Measurements from ENCODE around the gene DCAKD.

The DCAKD gene

DNA sequence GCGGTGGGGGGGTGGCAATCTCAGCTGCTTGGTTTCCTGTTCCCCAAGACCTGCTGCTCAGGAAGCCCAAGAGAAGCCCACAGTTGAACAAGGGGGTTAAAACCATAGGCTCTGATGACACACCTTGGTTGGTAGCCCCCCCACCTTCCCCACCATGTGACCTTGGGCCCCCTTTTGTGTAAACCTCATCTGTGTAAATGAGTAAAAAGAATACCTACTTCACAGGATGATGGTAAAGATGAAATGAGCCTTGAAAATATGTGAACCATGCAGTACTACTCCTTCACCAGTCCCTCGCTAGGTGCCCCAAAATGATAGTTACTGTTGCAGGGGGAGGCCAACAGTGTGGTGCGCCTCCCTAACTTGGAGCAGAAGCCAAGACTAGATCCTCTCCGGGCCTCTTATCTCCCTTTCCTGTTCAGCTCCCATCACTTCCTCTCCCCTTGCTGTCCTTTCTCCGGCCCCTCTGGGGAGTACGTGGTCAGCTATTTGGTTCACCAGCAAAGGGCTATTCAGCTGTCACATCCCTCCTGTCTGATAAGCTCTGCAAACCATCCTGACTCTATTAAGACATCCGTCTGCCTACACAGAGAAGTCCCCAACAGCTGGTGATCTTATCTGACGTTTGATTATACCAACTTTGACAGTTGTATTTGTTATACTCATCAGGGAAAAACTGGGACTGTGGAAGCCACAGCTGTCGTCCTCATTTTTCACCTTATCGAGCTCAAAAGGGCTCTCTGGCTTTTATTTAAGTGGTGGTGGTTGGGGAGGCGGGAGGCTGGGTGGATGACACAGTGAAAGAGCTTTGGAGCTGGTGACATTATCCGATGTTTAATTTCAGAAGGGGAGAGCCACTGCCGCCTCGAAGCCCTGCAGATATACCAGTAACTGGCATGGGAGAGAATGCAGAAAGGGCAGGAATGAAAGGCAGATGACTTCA is 19.9 kb downstream of the DCAKD start:
- DNase-seq (ENCODE audit: low read depth): no peak

DNA sequence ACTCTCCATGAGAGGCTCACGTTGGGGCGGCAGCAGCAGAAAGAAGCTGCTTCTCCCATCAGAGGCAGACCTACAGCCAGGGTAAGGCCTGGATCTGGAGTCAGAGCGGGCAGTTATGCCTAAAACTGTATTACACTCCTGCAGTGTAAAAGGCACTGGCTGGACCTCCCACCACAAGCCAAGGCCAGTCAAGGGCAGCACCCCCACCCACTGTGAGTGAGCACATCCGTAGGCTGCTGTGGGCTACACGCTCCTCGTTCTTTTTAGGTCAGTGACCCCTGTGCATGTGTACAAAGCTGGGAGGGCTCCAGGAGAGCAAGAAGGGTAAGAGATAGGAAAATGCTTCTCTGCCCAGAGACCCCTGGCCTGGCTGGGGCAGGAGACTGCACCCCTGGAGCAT is 20.7 kb downstream of the DCAKD start:
- no peak for DNase-seq (ENCODE audit: low read depth)

DNA sequence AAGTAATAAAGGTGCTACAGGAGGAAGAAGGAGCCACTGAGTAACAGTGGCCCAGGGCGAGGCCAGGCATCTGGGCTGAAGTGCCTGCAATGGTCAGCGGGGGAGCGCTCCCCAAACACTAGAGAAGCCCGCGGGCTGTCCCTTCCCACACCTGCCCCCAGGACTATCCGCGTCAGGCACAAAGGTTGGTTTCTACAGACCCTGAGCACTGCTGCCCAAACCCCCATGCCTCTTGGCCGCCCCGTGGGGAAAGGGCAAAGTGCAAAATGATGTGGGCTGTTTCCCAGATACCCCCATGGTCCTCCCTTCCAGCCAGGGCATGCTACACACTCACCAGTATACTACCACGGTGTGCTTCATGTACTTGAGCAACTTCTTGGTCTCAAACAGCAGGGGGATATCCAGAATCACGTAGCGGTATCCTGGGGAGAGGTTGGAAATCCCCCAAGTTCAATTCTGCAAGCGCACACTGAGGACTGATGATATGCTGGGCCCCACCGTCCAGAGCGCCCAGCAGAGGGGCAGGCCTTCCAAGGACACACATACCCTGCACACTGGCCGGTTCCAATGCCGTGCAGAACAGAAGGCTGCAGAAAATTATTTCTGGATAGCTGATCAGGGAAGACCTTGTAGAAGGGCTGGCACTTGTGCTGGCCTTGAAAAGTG is 21.5 kb downstream of the DCAKD start:
- no peak for DNase-seq (ENCODE audit: low read depth)

DNA sequence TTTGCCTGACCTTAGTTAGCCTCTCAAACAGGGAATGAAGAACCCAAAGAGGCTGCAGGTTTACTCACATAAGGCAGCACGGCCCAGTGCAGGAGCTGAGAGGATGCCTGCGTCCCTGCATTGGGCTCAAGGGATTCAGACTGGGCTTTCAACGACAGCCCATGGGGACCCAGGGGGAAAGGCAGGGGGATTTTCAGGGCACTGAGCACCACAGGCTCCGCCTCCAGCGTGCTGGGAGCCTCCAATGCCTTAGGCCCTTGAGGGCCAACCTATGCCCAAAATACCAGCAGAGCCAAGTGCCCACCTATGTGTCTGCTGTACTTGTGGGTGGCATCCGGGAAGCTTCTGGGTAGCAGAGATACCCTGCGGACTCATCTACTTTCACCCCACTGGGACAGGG is 22.3 kb downstream of the DCAKD start:
- DNase-seq (ENCODE audit: low read depth): no peak

DNA sequence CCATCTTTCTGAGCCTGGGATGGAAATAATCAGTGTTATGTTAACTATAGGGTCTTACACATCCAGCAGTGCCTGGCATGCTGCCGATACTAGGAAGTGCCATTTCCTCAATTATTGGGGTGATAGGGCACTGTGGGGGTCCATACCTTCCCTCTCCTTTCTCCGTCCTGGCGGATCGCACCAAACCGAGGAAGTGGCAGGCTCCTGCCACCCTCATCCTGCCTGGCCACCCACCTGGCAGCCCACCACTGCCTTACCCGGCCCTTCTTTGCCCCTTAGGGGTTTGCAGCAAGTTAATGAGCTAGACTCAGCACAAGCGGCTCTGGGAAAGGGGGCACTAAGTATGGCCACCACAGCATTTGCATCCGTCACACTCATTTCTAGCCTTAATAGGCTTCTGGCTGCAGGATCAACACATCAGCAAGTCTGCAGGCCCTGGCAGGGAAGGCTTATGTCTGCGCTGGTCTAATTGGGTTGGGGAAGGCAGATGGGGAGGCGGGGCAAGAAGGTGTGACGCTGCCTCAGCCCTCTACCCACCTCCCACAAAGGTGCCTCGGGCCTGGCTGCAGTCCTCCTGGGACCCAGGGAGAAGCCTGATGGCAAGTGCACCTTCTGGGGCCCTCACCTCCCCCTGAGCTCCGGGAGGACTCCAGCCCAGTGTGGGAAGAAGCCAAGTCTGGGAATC is 28.6 kb downstream of the DCAKD start:
- DNase-seq (ENCODE audit: low read depth): no peak

DNA sequence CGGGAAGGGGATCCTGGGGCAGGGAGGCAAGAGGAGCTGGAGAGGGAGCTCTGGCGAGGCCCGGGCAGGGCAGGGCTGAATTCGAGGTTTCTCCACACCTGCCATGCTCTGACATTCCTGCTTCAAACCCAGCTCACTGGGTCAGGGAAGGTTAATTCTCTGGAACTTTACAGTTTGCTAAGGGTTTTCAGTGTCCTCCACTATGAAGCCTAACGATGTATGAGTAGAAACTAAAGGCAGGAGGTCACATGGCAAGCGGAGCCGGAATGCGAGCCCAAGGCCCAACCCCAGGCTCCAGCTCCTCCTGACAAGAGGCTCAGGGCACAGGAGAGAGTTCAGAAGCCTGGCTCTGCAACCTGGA is 29.2 kb downstream of the DCAKD start:
- no peak for DNase-seq (ENCODE audit: low read depth)

DNA sequence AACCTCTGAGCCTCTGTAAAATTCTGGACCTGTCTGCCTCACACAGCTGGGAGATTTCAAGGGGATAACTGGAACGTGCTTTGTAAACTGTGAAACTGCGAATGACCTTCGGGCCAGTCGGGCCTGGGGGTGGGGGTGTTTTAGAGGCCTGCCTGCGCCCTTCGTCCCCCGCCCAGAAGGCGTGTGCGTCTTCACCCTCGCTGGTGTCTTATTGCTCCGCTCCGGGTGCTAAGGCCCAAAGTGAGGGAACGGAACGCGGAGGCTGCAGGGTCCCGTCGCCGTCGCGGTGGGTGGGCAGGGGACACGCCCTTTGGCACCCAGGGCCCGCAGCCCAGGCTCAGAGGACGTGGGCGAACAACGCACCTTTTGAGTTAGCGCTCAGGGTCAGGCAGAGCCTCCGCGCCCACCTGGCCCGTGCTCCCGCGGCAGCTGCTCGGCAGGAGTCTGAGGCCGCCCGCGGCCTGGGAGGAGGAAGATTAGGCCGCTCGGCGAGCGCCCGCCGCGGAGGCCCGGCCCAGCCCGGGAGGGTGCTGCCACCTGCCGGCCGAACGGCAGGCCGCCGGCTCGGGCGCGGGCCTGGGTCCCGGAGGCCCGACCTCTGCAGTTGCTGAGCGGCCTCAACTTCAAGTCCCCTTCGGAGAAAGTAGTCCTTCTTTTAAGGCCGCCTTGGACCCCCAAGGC is 29.7 kb downstream of the DCAKD start:
- peak; percentile 45 for DNase-seq (ENCODE audit: low read depth)

DNA sequence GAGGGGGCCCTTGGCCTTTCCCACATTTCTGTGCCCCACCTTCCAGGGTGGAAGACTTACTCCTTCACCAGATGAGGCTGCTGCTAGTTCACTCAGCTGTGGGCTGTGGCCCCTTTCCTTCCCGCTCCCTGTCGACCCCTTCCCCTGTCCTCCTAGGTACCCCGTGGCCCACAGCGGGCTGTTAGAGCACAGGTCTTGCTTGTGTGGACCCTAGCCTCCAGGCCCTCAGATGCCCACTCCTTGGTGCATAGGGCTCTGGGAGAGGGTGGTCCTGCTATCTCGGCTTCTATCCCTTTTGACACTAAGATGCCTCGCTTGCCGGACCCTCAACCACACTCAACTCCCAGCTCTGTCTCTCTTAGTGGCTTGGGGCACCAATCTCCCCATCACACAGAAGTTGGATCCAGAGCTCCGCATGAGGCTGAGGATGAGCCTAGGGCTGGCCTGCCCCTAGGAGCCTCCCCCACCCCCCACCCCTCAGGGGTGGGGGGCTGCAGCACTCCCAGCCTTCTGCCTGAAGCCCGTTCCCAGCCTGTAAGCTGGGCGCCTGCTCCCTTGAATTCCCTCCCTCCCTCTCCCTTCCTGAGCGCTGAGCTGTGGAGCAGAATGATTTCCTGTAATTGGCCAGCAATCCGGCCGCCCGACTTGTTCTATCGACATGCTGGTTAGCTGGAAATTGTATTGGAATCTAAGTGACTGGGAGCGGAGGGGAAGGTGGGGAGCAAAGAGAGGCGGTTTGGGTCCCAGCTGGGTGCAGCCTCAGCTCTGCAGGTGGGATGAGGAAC is 30.9 kb downstream of the DCAKD start:
- DNase-seq (ENCODE audit: low read depth): no peak

DNA sequence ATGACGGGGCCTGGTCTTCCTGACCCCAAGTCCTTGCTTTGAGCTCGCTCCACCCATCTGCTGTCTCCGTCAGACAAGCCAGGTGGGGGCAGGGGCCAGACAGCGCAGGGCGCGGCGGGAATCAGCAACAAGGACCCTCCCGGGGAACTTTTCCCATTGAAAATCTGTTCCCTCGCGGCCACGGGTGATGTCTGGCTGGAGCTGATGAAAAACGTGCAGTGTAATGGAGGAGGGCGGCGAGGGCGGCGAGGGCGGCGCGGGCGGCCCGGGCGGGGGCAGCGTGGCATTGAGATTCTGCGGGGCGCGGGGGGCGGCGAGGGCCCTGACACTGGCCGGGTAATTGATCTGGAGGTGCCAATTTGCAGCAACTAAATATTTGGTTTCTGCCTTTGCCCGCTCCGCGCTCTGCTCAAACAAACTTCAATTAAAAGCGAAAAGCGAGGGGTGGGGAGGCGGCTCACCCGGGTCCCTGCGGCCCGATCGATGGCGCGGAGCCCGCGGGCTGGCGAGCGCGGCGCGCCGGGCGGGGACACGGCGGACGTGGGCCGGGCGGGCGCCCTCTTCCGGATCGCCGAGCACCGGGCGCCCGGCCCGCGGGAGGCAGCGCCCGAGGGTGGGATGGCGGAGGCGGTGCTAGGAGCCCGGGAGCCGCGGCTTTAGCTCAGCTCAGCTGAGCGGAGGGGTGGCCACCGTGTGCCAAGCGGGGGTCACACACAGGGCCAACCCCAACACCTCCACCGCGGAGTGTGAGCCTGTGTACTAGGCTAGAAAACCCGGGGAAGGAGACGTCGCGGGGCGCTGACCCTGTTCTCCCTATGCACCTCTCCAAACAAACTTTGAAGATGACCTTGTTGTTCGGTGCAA is 32.4 kb downstream of the DCAKD start:
- DNase-seq (ENCODE audit: low read depth): no peak

DNA sequence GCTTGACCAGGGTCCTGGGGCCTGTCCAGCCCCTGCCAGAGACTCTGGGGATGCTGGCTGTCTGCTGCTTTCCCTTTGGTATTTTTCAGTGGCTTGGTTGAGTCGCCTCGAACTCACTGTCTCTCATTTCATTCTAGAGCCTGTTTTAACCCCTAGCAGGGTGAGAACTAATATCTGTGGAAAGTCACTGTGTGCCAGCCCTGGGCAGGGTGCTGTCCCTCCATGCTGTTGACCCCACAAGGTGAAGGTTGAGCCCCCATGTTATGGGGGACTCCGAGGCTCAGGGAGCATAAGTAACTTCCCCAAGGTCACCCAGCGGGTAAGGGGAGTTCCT is 33.0 kb downstream of the DCAKD start:
- no peak for DNase-seq (ENCODE audit: low read depth)

DNA sequence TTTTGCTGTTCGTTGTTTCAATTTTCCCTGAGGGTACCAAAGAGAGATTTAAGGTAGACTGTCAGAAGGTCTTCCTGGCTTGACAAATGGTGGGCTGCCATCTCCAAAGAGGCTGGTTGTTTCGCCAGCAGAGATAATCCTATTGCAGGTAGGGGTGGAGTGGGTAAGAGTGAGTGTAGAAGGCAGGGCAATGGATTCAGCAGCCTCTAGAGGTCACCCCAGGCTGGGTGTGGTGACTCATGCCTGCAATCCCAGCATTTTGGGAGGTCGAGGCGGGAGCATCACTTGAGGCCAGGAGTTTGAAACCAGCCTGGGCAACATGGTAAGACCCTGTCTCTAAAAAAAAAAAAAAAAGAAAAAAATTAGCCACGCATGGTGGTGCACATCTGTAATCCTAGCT is 34.6 kb downstream of the DCAKD start:
- DNase-seq (ENCODE audit: low read depth): no peak

DNA sequence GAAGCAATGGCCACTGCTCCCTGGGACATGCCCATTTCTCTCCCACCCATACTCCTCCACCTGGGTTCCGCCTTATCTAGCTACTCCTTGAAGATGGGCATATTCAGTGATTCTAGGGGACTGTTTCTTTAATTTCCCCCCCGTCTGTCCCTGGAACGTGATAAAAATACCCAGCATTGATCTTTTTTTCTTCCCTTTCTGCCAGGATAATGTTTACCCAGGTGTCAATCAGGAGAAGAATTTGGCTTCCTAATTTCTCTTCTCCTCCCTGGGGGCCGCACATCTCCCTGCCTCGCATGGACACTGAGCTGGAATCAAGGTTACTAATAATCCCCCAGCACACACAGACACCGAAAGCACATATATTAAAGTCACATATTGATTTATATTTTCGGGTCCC is 35.2 kb downstream of the DCAKD start:
- no peak for DNase-seq (ENCODE audit: low read depth)

DNA sequence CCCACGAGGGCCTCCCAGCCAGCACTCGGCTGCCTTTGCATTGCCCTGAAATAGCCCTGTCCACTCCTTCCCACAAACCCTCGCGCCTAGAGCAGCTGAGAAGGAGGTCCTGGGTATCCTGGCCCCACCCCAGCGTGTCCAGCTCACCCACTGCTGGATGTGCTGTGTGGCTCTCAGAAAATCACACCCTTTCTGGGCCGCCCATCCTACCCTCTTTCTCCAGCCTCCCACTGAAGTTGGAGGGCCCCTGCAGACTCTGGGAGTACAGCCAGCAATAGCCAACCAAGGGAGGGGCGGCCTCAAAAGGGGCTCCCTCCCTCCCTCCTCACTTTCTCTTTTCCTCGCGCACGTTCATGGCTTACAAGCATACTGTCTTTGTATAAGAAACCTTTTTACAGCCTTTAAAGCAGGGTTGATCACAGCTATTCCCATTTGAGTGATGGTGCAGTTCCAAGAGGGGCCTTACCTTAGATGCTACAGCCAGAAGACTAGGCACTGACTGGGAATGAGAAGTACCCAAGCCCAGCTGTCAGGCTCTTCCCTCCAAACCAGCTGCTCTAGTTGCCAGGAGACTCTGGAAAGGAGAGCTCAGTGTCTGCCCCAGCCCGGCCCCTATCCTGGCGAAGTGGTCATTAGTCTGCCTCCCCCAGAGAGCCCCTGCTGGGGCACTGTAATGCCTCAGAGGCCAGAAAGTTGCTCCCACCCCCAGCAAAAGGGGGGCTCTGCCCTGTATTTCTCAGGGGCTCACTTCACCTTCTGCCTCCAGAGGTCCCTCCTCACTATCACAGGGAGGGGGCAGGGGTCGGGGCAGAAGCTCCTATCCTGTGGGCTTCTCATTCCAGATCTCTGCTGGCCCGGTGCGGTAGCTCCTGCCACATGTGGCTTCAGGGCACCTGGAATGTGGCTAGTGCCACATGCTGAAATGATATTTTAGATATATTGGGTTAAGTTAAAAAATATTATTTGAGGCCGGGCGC is 38.1 kb downstream of the DCAKD start:
- DNase-seq (ENCODE audit: low read depth): no peak

DNA sequence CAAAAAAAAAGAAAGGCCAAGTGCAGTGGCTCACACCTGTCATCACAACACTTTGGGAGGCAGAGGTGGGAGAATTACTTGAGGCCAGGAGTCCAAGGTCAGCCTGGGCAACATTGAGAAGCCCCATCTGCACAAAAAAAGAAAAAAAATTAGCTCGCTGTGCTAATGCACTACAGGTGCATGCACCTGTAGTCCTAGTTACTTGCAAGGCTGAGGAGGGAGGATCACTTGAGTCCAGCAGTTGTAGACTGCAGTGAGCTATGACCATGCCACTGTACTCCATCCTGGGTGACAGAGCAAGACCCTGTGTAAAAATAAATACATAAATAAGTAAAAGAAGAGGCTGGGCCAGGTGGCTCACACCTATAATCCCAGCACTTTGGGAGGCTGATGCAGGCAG is 39.7 kb downstream of the DCAKD start:
- no peak for DNase-seq (ENCODE audit: low read depth)

DNA sequence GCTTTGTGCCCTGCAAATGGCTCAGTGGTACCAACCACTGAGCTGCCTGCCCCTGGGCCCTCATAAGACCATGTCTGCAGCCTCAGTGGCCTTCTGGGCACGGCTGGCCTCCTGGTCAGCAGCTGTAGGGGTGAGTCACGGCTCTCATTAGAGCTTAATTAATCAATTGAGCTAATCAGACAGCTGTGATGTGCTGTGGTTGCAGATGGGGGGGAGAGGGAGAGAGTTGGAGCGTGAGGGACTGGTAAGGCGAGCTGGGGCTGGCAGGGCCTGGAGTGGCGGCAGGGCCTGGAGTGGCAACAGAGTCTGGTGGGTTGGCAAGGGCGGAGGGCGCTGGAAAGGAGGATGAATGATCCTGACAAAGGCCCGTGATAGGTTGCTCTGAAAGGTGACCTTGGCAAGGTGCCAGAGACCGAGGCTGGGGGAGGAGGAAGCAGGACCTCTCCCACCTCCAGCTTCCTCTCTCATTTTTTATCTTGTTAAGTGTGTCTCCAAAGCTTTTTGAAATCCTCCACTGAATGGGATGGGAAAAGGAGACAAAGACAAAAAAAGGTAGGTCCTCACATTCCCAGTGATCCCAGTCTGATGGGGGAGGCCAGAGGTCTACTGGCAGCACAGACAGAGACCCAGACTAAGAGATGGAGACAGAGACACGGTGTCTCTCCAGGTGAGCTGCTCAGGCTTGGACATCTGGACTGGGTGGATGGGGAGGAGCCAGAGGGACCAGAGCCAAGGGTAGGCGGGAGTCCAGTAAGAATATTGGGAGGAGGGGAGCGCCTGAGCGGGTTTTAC is 41.6 kb downstream of the DCAKD start:
- DNase-seq (ENCODE audit: low read depth): peak; percentile 49

DNA sequence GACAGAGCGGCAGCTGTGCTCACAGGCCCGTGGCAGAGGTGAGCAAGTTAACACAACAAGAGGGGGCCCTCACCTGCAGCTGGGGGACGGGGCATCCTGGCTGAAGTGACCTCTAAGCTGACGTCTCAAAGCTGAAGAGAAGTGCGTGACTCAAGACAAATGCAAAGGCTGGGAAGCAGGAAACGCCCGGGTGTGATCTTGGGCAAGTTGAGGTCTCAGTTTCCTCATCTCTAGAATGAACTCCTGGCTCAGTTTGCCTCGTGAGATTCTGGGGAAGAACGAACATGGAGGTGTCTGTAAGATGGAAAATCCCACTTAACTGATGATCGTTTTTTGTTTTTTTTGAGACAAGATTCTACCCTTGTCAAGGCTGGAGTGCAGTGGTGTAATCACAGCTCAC is 43.2 kb downstream of the DCAKD start:
- no peak for DNase-seq (ENCODE audit: low read depth)

DNA sequence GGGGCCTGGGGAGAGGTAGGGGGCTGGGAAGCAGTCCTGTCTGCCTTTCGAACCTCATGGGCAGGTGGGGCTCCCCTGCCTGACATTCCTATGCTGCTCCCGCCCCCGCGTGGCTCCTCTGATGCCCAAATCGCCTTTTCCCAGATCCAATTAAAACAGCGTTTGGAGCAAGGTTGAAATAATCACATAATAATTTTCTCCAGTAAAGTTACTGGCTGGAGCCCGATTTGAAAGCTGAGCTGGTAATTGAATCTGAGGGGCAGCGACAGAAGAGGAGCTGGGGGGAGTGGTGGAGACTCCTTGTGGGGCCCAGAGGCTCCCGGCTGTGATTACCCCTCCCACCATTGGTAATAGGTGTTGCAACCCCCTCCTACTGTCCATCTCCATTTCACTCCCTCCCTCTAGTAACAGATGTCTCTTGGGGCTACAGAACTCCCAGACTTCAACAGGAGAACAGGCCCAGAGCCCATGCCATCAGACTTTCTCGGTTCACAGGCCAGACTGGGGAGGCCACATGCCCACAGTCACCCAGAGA is 44.4 kb downstream of the DCAKD start:
- no peak for DNase-seq (ENCODE audit: low read depth)

DNA sequence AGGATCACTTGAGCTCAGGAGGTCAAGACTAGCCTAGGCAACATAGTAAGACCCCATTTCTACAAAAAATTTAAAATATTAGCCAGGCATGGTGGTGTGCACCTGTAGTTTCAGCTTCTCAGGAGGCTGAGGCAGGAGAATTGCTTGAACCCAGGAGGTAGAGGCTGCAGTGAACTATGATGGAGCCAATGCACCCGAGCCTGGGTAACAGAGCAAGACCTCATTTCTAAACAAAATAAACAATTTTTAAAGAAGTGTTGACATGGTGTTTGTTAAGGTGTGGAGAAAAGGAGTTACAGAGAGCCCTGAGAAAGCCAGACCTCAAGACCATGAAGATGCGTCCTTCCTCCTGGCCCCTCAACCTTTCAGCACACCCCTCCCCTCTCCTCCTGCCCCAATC is 45.7 kb downstream of the DCAKD start:
- DNase-seq (ENCODE audit: low read depth): no peak

DNA sequence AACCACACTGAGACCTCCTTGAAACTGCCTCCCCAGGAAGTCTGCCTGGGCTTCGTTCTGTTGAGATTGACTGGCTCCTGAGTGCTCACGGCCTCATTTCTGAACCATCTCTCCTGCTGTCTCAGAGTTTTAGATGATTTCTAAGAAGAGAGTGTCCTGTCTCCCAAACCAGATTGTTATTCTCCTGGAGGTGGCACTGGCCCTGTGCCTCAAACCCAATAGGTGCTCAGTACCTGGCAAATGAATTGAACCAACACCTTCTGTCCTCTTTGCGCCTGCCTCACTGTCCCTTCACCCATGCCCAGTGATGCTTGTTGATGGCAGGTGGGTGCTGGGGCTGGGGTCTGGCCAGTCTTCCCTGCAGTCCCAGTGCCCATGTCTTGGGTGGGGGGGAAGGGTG is 47.0 kb downstream of the DCAKD start:
- no peak for DNase-seq (ENCODE audit: low read depth)
